Ishikawa (cell line): ENCODE data around the gene NUDCD3.

Experiments
- CREB1 ChIP-seq: IDR thresholded peaks from 2 replicates; pipeline ENCODE4 v1.6.1; 2012; ENCODE audit warnings: low read depth
- EGR1 ChIP-seq: IDR thresholded peaks from 2 replicates; pipeline ENCODE4 v1.6.1; 2012
- EP300 ChIP-seq: IDR thresholded peaks from 2 replicates; pipeline ENCODE4 v1.6.1; 2012; ENCODE audit warnings: borderline replicate concordance
- FOXM1 ChIP-seq: IDR thresholded peaks from 2 replicates; pipeline ENCODE4 v1.6.1; 2012; ENCODE audit warnings: low read depth, borderline replicate concordance
- MAX ChIP-seq: IDR thresholded peaks from 2 replicates; pipeline ENCODE4 v1.6.1; 2012
- NFIC ChIP-seq: IDR thresholded peaks from 2 replicates; pipeline ENCODE4 v1.6.1; 2012
- RAD21 ChIP-seq: IDR thresholded peaks from 2 replicates; pipeline ENCODE4 v1.6.1; 2012; ENCODE audit warnings: low read depth
- REST ChIP-seq: IDR thresholded peaks from 2 replicates; pipeline ENCODE4 v1.6.1; 2012; ENCODE audit warnings: low read depth, mild to moderate bottlenecking
- TAF1 ChIP-seq: IDR thresholded peaks from 2 replicates; pipeline ENCODE4 v1.6.1; 2012; ENCODE audit warnings: low read depth, mild to moderate bottlenecking
- TCF12 ChIP-seq: IDR thresholded peaks from 2 replicates; pipeline ENCODE4 v1.6.1; 2012; ENCODE audit warnings: low read depth
- TEAD4 ChIP-seq: IDR thresholded peaks from 2 replicates; pipeline ENCODE4 v1.6.1; 2012
- YY1 ChIP-seq: IDR thresholded peaks from 2 replicates; pipeline ENCODE4 v1.6.1; 2012; ENCODE audit warnings: low read depth
- ZBTB7A ChIP-seq: IDR thresholded peaks from 2 replicates; pipeline ENCODE4 v1.6.1; 2012; ENCODE audit warnings: low read depth
- TF ChIP-seq, protein P1 (sequence below): IDR thresholded peaks from 2 replicates; pipeline ENCODE4 v1.6.1; 2012

NUDCD3 gene

DNA sequence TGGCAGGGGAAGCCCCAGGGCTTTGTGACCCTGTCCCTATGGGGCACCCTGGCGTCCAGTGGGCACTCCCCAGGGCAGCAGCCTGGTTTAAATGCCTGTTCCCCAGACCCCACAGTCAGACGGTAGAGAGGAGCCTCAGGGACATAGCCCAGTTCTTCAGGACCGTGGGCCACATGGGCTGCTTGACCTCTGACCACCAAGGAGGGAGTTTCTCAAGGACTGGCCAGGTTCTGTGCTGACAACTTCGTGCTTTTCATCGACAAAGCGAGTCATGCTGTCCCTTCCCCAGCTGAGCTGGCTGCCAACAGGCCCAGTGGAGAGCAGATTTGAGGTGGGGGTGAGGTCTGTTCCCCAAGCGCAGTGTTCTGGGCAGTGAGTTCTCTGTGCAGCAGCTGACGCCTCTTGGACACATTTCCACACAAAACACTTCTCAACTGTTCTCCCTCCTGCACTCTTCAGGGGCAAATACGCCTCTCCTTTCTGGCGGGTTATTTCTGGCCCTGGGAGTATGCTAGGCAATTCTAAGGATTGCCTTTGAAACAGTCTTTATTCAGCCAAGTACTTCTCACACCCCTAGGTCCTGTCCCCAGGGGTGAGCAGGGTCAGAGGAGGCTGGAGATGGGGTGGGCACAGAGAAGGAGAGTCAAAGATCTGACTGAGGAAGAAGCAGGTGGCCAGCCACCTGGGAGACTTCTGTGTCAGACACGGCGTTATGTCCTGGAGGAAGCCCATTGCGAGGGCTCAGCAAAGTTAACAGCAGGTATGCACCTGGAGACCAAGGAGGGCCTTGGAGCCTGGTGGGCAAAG lies 107.8 kb downstream of the NUDCD3 start:
- no peak for TF ChIP-seq FOXM1
- no peak for TF ChIP-seq EGR1

GRCh38 chr7:44381494-44382220 lies 108.8 kb downstream of the NUDCD3 start:
- TF ChIP-seq, protein P1, sequence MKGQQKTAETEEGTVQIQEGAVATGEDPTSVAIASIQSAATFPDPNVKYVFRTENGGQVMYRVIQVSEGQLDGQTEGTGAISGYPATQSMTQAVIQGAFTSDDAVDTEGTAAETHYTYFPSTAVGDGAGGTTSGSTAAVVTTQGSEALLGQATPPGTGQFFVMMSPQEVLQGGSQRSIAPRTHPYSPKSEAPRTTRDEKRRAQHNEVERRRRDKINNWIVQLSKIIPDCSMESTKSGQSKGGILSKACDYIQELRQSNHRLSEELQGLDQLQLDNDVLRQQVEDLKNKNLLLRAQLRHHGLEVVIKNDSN: no peak
- TF ChIP-seq TAF1 (no peak), MAX (no peak), EP300 (no peak), CREB1 (no peak), REST (no peak), TCF12 (no peak), ZBTB7A (no peak), RAD21 (no peak), TEAD4 (no peak), NFIC (no peak)

DNA sequence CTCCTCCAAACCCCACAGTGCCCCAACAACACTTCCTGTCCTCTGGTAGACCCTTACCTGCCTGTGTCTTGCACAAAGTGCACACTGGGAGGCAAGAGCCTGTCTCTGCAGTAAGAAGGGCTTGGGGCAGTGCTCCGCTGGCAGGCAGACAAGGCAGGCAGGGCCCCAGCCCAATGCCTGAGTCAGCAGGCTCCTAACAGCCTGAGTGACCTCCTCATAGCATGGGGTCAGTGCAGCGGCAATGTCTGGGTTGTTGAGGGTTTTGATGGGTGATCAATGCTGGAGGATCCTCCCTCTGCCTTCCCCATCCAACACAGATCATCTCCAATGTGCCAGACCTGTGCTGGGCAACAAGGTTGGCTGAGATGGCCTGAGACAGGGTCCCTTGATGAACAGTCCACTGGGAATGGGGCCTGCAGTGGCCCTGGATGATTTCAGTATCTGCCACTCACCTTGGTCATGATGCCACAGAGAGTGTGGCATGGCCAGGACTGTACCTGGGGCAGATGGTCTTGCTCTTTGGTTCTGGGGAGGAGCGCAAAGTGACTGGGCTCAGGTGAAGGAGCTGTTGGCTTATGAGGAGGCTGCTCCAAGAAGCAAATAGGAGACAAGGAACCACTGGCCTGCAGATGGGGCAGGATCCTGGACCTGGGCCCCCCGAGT lies 109.5 kb downstream of the NUDCD3 start:
- no peak for TF ChIP-seq EP300

- TF ChIP-seq ZBTB7A: no peak
- TF ChIP-seq CREB1: no peak
- TF ChIP-seq NFIC: no peak
- no peak for TF ChIP-seq EP300
- TF ChIP-seq TCF12: no peak
- no peak for TF ChIP-seq REST
- TF ChIP-seq TEAD4: no peak
- TF ChIP-seq FOXM1: no peak
- no peak for TF ChIP-seq YY1
- TF ChIP-seq, protein P1: no peak
Measured at GRCh38 chr7:44380189-44380830, 110.1 kb downstream of the NUDCD3 start.

DNA sequence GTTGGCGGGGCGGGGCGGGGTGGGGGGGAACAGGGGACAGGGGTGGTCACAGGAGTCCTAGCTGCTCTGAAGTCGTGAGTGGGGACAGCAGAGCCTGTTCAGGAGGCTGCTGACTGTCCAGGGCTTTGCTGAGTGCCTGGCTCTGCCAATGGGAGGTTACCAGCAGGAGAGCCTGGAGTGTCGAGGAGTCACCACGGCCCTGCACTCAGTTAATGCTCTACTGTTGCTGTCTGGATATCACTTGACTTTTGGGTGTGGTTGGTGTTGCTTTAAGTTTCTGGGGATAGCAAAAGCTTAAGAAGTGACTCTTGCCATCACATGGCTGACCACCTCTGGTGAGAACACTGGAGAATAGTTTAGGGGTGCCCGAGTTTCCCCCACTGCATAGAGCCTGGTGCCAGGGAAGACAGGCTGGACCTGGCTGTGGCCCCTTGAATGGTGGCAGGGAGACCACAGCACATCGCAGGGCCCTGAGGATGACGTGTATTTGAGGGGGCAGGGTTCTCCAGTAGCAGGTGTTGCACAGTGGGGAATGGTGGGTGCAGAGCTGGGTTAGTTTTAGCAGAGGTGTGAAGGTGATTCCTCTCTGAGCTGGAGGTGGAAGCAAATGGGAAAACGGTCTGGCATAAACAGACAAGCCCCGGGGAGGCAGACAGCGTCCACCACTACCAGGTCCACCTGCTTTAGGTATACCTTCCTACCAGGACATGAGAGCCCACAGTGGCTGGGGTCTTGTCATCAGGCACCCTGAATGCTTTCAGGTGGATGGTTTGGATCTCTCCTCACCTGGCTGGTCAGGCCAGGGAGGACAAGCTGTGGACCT lies 110.9 kb downstream of the NUDCD3 start:
- no peak for TF ChIP-seq NFIC
- TF ChIP-seq REST: no peak
- no peak for TF ChIP-seq FOXM1
